ENCODE data around the gene CDH16. TPM values are rescaled to one million over a fixed set of nuclear protein-coding genes. Genes with fewer than 3 reads are reported as not detected.

CDH16 gene
- total and polyA plus RNA-seq, 2 experiments from 2014 or later = not detected

- TF ChIP-seq ZNF462 (CRISPR knock-in tag; IDR thresholded peaks at IDR 0.05) = no peak
- no peak for TF ChIP-seq STAT1 (IDR thresholded peaks at IDR 0.05; ENCODE audit: unreplicated experiment)
- TF ChIP-seq EZH2phosphoT487 (IDR thresholded peaks at IDR 0.05; ENCODE audit: unreplicated experiment) = no peak
- no peak for TF ChIP-seq NANOG (IDR thresholded peaks at IDR 0.05; ENCODE audit: borderline replicate concordance)
- TF ChIP-seq EZH2 (IDR thresholded peaks at IDR 0.05; ENCODE audit: low read depth, unreplicated experiment) = no peak
- TF ChIP-seq ZNF114 (CRISPR knock-in tag; IDR thresholded peaks at IDR 0.05) = no peak
- TF ChIP-seq CREB1 (CRISPR knock-in tag; IDR thresholded peaks at IDR 0.05; ENCODE audit: low read depth) = no peak
- no peak for TF ChIP-seq ZNF331 (CRISPR knock-in tag; IDR thresholded peaks at IDR 0.05; ENCODE audit: low read depth)
- TF ChIP-seq, protein P1, sequence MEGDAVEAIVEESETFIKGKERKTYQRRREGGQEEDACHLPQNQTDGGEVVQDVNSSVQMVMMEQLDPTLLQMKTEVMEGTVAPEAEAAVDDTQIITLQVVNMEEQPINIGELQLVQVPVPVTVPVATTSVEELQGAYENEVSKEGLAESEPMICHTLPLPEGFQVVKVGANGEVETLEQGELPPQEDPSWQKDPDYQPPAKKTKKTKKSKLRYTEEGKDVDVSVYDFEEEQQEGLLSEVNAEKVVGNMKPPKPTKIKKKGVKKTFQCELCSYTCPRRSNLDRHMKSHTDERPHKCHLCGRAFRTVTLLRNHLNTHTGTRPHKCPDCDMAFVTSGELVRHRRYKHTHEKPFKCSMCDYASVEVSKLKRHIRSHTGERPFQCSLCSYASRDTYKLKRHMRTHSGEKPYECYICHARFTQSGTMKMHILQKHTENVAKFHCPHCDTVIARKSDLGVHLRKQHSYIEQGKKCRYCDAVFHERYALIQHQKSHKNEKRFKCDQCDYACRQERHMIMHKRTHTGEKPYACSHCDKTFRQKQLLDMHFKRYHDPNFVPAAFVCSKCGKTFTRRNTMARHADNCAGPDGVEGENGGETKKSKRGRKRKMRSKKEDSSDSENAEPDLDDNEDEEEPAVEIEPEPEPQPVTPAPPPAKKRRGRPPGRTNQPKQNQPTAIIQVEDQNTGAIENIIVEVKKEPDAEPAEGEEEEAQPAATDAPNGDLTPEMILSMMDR (conservative IDR thresholded peaks at IDR 0.05; ENCODE audit: low read depth in 2 of 2) = no peak
Measured at GRCh38 chr16:66874079-66874775, 44.5 kb downstream of the CDH16 start (continued).

Data from GM23338 (cell line).